ENCODE data around the gene NBAS.

GRCh38 chr2:15582710-15583357 lies 21.7 kb upstream of the NBAS start:
- TF ChIP-seq POLR2A (IDR thresholded peaks at IDR 0.05), result no peak
- TF ChIP-seq EP300 (IDR thresholded peaks at IDR 0.05), result no peak

Measured in ovary (tissue), 1 donor.